GM13977 (cell line): ENCODE data around the gene SNN.

Experiments used
- DNase-seq: peaks from one replicate; pipeline ENCODE4 v3.0.0; 2012; ENCODE audit warnings: low spot score
- CTCF ChIP-seq: IDR thresholded peaks from 2 replicates; pipeline ENCODE4 v1.5.1; 2012; ENCODE audit warnings: mild to moderate bottlenecking, control low read depth; ENCODE audit not compliant: insufficient read depth; ENCODE audit errors: extremely low read depth, missing control alignments
- in situ Hi-C: fragments of 300-500 bp; cut with MboI; formaldehyde crosslinking; loops from one replicate; pipeline ENCODE4 v1.12.0; 2022; ENCODE audit warnings: low sequenced_read_pairs, low pct_unique_long_range_greater_than_20kb, mixed read lengths, inconsistent platforms; ENCODE audit not compliant: unreplicated experiment

SNN gene

GRCh38 chr16:11689031-11689840 is 21.0 kb downstream of the SNN start:
- no peak for TF ChIP-seq CTCF
- DNase-seq = peak; percentile 65
- in situ Hi-C loops = no loop called here

GRCh38 chr16:11691235-11691634 is 23.0 kb downstream of the SNN start:
- TF ChIP-seq CTCF = no peak
- no peak for DNase-seq
- in situ Hi-C loops = no loop called here

- TF ChIP-seq CTCF = no peak
- in situ Hi-C loops = no loop called here
Observed at GRCh38 chr16:11691771-11692170, 23.5 kb downstream of the SNN start.

DNA sequence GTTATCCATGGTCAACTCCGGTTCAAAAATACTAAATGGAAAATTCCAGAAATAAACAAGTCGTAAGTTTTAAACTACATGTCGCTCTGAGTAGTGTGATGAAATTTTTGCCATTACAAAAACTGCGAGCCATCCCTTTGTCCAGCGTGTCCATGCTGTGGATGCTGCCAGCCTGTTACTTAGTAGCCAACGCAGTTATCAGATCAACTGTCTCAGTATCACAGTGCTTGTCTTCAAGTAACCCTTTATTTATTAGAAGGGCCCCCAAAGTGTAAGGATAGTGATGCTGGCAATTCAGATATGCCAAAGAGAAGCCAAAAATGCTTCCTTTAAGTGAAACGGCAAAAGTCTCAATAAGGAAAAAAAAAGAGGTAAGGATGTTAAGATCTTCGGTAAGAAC is 23.9 kb downstream of the SNN start:
- TF ChIP-seq CTCF = no peak
- in situ Hi-C loops = no loop called here
- no peak for DNase-seq

More at GRCh38 chr16:11691771-11692170, 23.5 kb downstream of the SNN start:
- DNase-seq = no peak

- no peak for TF ChIP-seq CTCF
- DNase-seq = no peak
- in situ Hi-C loops = no loop called here
Observed at GRCh38 chr16:11692651-11693050, 24.4 kb downstream of the SNN start.

DNA sequence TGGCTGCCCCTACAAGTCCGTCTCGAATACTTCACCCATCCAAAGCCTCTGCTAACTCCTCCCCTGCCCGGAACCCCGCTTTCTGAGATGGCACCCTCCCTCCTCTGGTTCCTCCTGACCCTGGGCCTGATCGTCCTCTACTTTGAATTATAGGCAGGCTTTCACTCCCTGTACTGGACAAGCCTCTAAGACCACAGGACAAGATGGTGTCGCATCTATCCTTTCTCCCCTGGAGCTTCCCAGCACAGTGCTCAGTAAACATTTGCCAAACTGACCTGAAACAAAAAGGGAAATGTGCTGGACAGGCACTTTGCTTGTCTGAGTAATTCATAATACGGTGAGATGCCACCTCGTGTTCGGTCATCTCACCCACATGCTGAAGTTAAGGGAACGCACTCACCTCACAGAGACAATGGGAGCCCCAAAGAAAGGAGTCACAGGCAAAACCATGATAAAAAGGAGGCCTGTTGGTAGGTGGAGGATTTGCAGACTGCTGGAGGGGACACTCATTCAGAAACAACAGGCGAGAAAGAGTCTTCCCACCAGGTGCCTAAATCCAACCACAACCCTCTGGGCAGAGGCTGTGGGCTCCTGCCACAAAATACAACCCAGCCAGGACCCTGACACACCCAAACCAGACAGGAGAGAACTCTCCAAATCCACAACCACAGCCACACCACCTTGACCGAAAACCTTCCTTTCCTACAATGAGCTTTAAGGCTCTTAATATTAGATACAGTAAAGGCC is 28.2 kb downstream of the SNN start:
- TF ChIP-seq CTCF = no peak
- DNase-seq = no peak
- in situ Hi-C loops = no loop called here
